HEK293 (cell line): Measurements from ENCODE around the gene SEC22B.
"Not testable (repeated sequence)": the region's sequence is repeated elsewhere in the genome, so short reads cannot be mapped to it uniquely, and the experiment has no call there.

Source experiments
- CTCF ChIA-PET: fragments of 350-600 bp; formaldehyde crosslinking; extraction: SDS; loops from one replicate; lab custom pipeline; 2021; ENCODE audit warnings: antibody characterized with exemption; lab: Yijun Ruan, JAX
- POLR2A ChIA-PET: fragments of 300-600 bp; formaldehyde crosslinking; extraction: SDS; loops from one replicate; lab custom pipeline; 2020; ENCODE audit warnings: antibody characterized with exemption, inconsistent platforms; lab: Yijun Ruan, JAX
- H3K27ac ChIP-seq: fragments of 200-500 bp; sonication (Bioruptor generic); 2 replicates; pipeline ENCODE4 v1.5.1; 2014; ENCODE audit warnings: low read depth, low read length, control low read depth, inconsistent platforms; ENCODE audit errors: extremely low read depth
- H3K36me3 ChIP-seq, 2 experiments: fragments of 200-500 bp in 1 of 2; sonication (Bioruptor generic) in 1 of 2; 1 replicate in 1 of 2; 2 replicates in 1 of 2; pipeline ENCODE4 v1.5.1; 2014 to 2017; ENCODE audit warnings: inconsistent platforms in 2 of 2, low read length in 2 of 2; ENCODE audit not compliant: control insufficient read depth in 2 of 2, insufficient read depth in 1 of 2
- H3K4me1 ChIP-seq: fragments of 200-500 bp; sonication (Bioruptor generic); 2 replicates; pipeline ENCODE4 v1.5.1; 2014; ENCODE audit warnings: mild to moderate bottlenecking, low read length, inconsistent platforms; ENCODE audit not compliant: control insufficient read depth, insufficient read depth
- H3K4me3 ChIP-seq: 2 replicates; pipeline ENCODE4 v1.5.1; 2011; ENCODE audit warnings: low read depth, mild to moderate bottlenecking, control low read depth, low read length, moderate library complexity
- H3K9me3 ChIP-seq: fragments of 200-500 bp; sonication (Bioruptor generic); 2 replicates; pipeline ENCODE4 v1.5.1; 2014; ENCODE audit warnings: low read depth, low read length, inconsistent platforms; ENCODE audit not compliant: control insufficient read depth, insufficient read depth
- TF ChIP-seq, protein P1 (sequence below): fragments of 450-650 bp; formaldehyde crosslinking; IDR thresholded peaks from 2 replicates; pipeline ENCODE4 v1.5.1; 2016; ENCODE audit warnings: missing biosample characterization, missing genetic modification characterization

SEC22B gene

DNA sequence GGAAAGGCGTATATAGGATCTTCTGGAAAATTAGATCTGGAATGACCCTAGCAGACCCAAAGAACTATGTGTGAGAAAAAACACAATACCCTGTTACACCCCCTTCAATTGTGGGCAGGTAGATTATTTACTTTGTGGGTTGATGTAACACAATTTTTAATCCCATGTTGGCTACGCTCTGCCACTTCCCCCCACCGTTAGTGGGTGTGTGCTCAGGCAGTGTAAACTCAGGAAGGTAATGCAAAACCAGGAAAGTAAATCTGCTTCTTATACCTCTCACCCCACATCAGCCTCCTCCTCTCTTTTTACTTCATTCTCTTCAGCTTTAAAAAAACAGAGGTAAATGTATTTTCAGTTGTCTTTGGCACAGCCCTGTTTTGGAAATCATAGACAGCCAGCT lies 63.2 kb downstream of the SEC22B start:
- CTCF ChIA-PET, H3K9me3 ChIP-seq, H3K4me3 ChIP-seq, POLR2A ChIA-PET, H3K27ac ChIP-seq, H3K36me3 ChIP-seq, H3K4me1 ChIP-seq: not testable (repeated sequence)

DNA sequence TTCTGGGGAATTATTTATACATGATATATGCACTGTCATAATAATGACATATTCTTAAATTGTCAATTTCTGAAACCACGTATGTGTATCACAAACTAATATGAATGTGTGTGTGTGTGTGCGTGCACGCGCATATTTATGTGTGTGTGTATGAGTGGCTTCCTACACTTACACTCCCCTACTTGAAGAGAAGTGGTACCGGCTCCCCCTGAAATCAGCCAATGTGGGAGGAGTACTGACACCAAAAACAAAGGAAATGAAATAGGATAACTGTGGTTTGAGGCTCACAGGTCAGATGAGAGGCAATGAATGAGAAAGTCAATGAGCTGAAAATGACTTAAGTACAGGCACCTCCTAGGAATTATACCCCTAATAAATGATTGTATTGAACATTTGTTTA lies 64.1 kb downstream of the SEC22B start:
- CTCF ChIA-PET, POLR2A ChIA-PET, H3K4me3 ChIP-seq, H3K9me3 ChIP-seq, H3K36me3 ChIP-seq, H3K4me1 ChIP-seq, H3K27ac ChIP-seq: not testable (repeated sequence)
- TF ChIP-seq, protein P1, sequence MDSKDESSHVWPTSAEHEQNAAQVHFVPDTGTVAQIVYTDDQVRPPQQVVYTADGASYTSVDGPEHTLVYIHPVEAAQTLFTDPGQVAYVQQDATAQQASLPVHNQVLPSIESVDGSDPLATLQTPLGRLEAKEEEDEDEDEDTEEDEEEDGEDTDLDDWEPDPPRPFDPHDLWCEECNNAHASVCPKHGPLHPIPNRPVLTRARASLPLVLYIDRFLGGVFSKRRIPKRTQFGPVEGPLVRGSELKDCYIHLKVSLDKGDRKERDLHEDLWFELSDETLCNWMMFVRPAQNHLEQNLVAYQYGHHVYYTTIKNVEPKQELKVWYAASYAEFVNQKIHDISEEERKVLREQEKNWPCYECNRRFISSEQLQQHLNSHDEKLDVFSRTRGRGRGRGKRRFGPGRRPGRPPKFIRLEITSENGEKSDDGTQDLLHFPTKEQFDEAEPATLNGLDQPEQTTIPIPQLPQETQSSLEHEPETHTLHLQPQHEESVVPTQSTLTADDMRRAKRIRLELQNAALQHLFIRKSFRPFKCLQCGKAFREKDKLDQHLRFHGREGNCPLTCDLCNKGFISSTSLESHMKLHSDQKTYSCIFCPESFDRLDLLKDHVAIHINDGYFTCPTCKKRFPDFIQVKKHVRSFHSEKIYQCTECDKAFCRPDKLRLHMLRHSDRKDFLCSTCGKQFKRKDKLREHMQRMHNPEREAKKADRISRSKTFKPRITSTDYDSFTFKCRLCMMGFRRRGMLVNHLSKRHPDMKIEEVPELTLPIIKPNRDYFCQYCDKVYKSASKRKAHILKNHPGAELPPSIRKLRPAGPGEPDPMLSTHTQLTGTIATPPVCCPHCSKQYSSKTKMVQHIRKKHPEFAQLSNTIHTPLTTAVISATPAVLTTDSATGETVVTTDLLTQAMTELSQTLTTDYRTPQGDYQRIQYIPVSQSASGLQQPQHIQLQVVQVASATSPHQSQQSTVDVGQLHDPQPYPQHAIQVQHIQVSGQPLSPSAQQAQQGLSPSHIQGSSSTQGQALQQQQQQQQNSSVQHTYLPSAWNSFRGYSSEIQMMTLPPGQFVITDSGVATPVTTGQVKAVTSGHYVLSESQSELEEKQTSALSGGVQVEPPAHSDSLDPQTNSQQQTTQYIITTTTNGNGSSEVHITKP (tag by site-specific recombination) = peak; percentile 59

DNA sequence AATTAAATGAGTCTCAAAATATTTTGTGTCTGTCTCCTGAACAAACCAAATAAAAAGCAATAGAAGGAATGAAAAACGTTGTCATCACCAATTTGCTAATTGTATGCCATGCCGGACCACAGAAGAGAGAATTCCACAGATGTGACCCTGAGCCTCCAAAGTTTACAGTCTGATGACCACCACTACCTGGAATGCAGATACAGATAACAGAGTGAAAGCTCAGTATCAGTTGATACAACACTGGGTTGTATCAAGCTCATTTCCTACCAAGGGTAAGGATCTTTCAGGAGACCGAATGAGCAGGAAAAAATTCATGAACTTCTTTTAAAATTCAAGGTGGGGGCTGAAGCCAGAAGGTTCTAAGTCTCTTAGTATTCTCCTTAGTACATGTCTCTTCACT lies 64.5 kb downstream of the SEC22B start:
- POLR2A ChIA-PET, H3K4me3 ChIP-seq, H3K36me3 ChIP-seq, H3K4me1 ChIP-seq, H3K27ac ChIP-seq, CTCF ChIA-PET, H3K9me3 ChIP-seq: not testable (repeated sequence)

DNA sequence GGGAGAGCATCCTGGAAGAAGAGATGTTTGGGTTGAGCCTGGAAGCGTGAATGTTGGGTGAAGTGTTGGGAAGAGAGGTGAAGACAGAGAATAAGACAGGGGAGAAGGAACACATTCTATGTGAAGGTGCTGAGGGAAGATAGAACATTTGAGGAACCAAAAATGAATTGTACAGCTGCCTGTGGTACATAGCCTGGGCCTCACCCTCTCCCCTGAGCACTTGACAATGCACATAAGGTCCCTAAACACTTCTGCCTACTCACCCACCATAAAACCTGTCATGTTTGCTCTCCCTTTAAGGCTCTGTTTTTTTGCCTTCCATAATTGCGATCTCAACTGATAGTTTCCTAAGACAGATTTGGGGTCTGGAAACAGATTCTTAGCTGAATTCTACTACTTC lies 65.3 kb downstream of the SEC22B start:
- H3K9me3 ChIP-seq, CTCF ChIA-PET, H3K27ac ChIP-seq, POLR2A ChIA-PET, H3K4me1 ChIP-seq, H3K4me3 ChIP-seq, H3K36me3 ChIP-seq: not testable (repeated sequence)

DNA sequence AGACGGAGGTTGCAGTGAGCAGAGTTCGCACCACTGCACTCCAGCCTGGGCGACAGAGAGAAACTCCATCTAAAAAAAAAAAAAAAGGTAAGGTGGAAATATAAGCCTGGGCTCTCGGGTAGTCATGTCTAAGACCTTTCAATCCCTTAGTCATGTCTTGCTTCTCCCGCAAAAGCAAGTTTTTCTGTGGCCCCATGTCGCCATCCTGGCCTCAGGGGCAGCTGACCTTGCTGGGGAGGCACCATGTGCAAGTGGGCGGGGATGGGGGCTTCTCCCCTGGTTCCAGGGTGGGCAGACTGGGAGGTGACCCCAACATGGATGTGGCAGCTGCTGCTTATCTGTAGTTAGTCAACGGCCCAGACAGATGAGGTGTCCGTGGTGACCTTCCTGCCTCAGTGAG lies 66.7 kb downstream of the SEC22B start:
- H3K4me1 ChIP-seq, H3K9me3 ChIP-seq, H3K4me3 ChIP-seq, POLR2A ChIA-PET, H3K36me3 ChIP-seq, H3K27ac ChIP-seq, CTCF ChIA-PET: not testable (repeated sequence)

DNA sequence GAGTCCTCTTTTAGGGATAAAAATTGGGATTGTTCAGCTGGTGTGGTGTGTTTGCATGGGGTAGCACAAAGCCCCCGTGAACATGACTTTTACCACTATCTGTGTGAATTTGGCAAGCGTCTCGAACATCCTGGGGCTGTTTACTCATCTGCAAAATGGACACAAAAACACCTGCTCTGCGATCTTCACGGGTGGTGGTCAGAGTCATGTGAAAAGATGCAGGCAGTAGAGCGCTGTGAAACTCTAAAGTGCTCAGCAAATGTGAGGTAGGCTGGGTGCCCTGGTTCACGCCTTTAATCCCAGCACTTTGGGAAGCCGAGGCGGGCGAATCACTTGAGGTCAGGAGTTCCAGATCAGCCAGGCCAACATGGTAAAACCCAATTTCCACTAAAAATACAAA lies 67.1 kb downstream of the SEC22B start:
- H3K27ac ChIP-seq, H3K36me3 ChIP-seq, H3K9me3 ChIP-seq, H3K4me3 ChIP-seq, CTCF ChIA-PET, H3K4me1 ChIP-seq, POLR2A ChIA-PET: not testable (repeated sequence)

DNA sequence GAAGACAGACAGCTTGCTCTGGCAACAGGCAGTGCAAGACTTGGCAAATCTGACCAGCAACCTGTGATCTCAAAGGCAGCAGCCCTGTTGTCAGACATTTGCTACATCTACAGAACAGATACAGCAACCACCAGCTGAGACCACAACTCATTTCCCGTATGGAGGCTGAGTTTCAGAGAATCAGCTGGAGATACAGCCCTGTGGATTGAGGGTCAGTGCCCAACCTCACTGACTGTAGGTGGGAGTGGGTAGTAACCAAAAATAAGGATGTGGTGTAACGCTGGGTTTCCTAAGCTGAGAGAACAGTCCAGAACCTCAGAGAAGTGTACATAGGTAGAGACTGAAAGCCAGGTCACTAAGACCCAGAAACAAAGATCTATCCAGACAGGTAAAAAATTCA lies 71.0 kb downstream of the SEC22B start:
- H3K27ac ChIP-seq, H3K36me3 ChIP-seq, CTCF ChIA-PET, H3K4me1 ChIP-seq, H3K9me3 ChIP-seq, H3K4me3 ChIP-seq, POLR2A ChIA-PET: not testable (repeated sequence)

DNA sequence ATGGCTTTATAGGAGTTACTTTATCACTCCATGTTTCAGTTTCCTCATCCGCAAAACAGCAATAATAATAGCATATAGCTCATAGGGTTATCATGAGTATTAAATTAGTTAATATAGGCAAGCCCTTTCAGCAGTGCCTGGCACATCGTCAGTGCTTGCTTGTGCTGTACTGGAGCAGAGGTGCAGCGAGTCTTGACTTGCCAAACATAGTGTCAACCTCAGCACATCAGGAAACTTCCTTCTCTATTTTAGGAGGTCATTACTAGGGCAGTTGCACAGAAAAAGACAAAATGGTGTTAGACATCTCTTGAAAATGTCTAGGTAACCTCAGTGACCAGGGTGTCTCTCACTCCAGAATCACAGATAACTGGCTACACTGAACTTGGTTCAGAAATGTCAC lies 72.6 kb downstream of the SEC22B start:
- POLR2A ChIA-PET, H3K36me3 ChIP-seq, H3K4me1 ChIP-seq, H3K9me3 ChIP-seq, H3K4me3 ChIP-seq, CTCF ChIA-PET, H3K27ac ChIP-seq: not testable (repeated sequence)

DNA sequence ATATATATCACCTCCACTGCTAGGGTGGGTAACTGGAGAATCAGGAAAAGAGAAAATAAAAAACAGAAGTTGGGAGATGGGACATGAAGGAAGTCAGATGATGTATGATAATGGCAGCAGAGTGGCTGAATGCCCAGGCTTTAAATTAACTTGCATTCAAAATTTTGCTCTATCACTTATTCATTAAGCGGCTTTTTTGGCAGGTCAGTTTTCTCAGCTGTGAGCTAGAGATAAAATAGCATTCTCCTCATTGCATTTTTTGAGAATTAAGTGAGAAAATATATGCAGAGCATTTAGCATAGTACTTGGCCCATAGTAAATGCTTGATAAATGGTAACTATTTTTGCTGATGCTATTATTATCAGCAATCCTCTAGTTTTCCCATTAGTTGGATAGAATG lies 74.7 kb downstream of the SEC22B start:
- H3K27ac ChIP-seq, CTCF ChIA-PET: not testable (repeated sequence)

More for the DNA sequence above, 74.7 kb downstream of the SEC22B start:
- H3K36me3 ChIP-seq, POLR2A ChIA-PET, H3K9me3 ChIP-seq, H3K4me3 ChIP-seq, H3K4me1 ChIP-seq: not testable (repeated sequence)
